Measurements from ENCODE around the gene TAS2R20. TPM values are rescaled to one million over a fixed set of nuclear protein-coding genes. Genes with fewer than 3 reads are reported as not detected.

Gene TAS2R20
- total RNA-seq, 1 donor from 2014 or later = 0.44 TPM

Other genes with a start within 250 kb of the TAS2R20 start
- not detected for gene TAS2R7, start 195.7 kb downstream of the TAS2R20 start, total RNA-seq
- gene TAS2R8, start 191.0 kb downstream of the TAS2R20 start, total RNA-seq = not detected
- not detected for gene TAS2R9, start 188.1 kb downstream of the TAS2R20 start, total RNA-seq
- gene TAS2R10, start 171.9 kb downstream of the TAS2R20 start, total RNA-seq = not detected
- gene PRR4, start 148.8 kb downstream of the TAS2R20 start, total RNA-seq = 1.2 TPM
- 5.6 TPM for gene PRH1, start 114.0 kb downstream of the TAS2R20 start, total RNA-seq
- gene TAS2R13, start 88.7 kb downstream of the TAS2R20 start, total RNA-seq = 0.41 TPM
- not detected for gene PRH2, start 69.1 kb downstream of the TAS2R20 start, total RNA-seq
- 0.58 TPM for gene TAS2R14, start 59.0 kb downstream of the TAS2R20 start, total RNA-seq
- gene TAS2R50, start 11.4 kb downstream of the TAS2R20 start, total RNA-seq = 0.47 TPM
- gene TAS2R19, start 24.3 kb upstream of the TAS2R20 start, total RNA-seq = 0.38 TPM
- gene TAS2R31, start 33.1 kb upstream of the TAS2R20 start, total RNA-seq = 0.88 TPM
- 0.30 TPM for gene TAS2R46, start 64.0 kb upstream of the TAS2R20 start, total RNA-seq
- gene TAS2R43, start 94.0 kb upstream of the TAS2R20 start, total RNA-seq = not detected
- gene TAS2R30, start 136.3 kb upstream of the TAS2R20 start, total RNA-seq = 0.44 TPM
- 17.2 TPM for gene SMIM10L1, start 172.9 kb upstream of the TAS2R20 start, total RNA-seq
- gene TAS2R42, start 188.6 kb upstream of the TAS2R20 start, total RNA-seq = not detected

Data from left ventricle myocardium inferior (tissue), 1 donor.